Astrocyte (in vitro differentiated cells and primary cell): ENCODE measurements around the gene PVALB.

Experiments
- CTCF ChIP-seq: IDR thresholded peaks from 2 replicates; pipeline ENCODE4 v1.5.1; 2011; ENCODE audit warnings: low read depth, mild to moderate bottlenecking, inconsistent platforms, low read length, moderate library complexity; ENCODE audit not compliant: insufficient read depth
- EZH2 ChIP-seq: IDR thresholded peaks from 2 replicates; pipeline ENCODE4 v1.6.1; 2012; ENCODE audit warnings: mild to moderate bottlenecking, low read length, inconsistent platforms; ENCODE audit not compliant: insufficient read depth

GRCh38 chr22:36760786-36761185, 56.0 kb downstream of the PVALB start:
- TF ChIP-seq CTCF: no peak
- TF ChIP-seq EZH2: no peak
